GM23338 (cell line): ENCODE measurements around the gene FCER1G. TPM values are rescaled to one million over a fixed set of nuclear protein-coding genes. Genes with fewer than 3 reads are reported as not detected.

Source experiments
- ATAC-seq: fragments of 200-7000 bp; cut with Tn5 transposase; 3 replicates; pipeline ENCODE4 v1.9.1; 2020
- DNase-seq: peaks from one replicate; pipeline ENCODE4 v3.0.0-alpha.2; 2015; ENCODE audit warnings: low spot score
- H2AFZ ChIP-seq: fragments of 200-600 bp; sonication (generic); 2 replicates; pipeline ENCODE4 v1.8.0; 2016; ENCODE audit warnings: antibody characterized with exemption, mild to moderate bottlenecking, moderate library complexity
- H3F3A ChIP-seq: fragments of 200-600 bp; sonication (generic); replicated peaks from 2 replicates; pipeline ENCODE4 v1.8.0; 2017; ENCODE audit warnings: antibody characterized with exemption, mixed run types, low read depth
- H3K27ac ChIP-seq: fragments of 200-600 bp; sonication (generic); 2 replicates; pipeline ENCODE4 v1.6.1; 2016; ENCODE audit warnings: low read depth
- H3K27me3 ChIP-seq: fragments of 200-600 bp; sonication (generic); 2 replicates; pipeline ENCODE4 v1.8.0; 2016; ENCODE audit warnings: mild to moderate bottlenecking, mixed run types, moderate library complexity; ENCODE audit not compliant: insufficient read depth
- H3K36me3 ChIP-seq: fragments of 200-600 bp; sonication (generic); 2 replicates; pipeline ENCODE4 v1.8.0; 2016; ENCODE audit warnings: mild to moderate bottlenecking; ENCODE audit not compliant: insufficient read depth
- H3K4me1 ChIP-seq: fragments of 200-600 bp; sonication (generic); 2 replicates; pipeline ENCODE4 v1.8.0; 2016; ENCODE audit warnings: mild to moderate bottlenecking, moderate library complexity; ENCODE audit not compliant: insufficient read depth
- H3K4me2 ChIP-seq: fragments of 200-600 bp; sonication (generic); 2 replicates; pipeline ENCODE4 v1.7.1; 2017; ENCODE audit warnings: mixed run types
- H3K4me3 ChIP-seq: fragments of 200-600 bp; sonication (generic); 2 replicates; pipeline ENCODE4 v1.6.1; 2016; ENCODE audit warnings: mixed run types
- H3K79me2 ChIP-seq: fragments of 200-600 bp; sonication (generic); replicated peaks from 2 replicates; pipeline ENCODE4 v1.8.0; 2017; ENCODE audit warnings: mild to moderate bottlenecking; ENCODE audit not compliant: insufficient read depth
- H3K9me2 ChIP-seq: fragments of 200-600 bp; sonication (generic); 2 replicates; pipeline ENCODE4 v1.8.0; 2017; ENCODE audit not compliant: insufficient read depth
- H4K20me1 ChIP-seq: fragments of 200-600 bp; sonication (generic); replicated peaks from 2 replicates; pipeline ENCODE4 v1.8.0; 2017; ENCODE audit warnings: mild to moderate bottlenecking; ENCODE audit not compliant: insufficient read depth
- H3K27ac Mint-ChIP-seq: 2 replicates; pipeline ENCODE4 v1.8.0; 2020; ENCODE audit warnings: inconsistent platforms, mild to moderate bottlenecking, moderate library complexity, mixed read lengths
- H3K27me3 Mint-ChIP-seq: 3 replicates; pipeline ENCODE4 v1.8.0; 2022; ENCODE audit warnings: low read depth, mild to moderate bottlenecking, moderate library complexity, mixed read lengths, inconsistent platforms; ENCODE audit not compliant: insufficient read depth, poor library complexity
- H3K36me3 Mint-ChIP-seq: 3 replicates; pipeline ENCODE4 v1.8.0; 2021; ENCODE audit warnings: low read depth, mild to moderate bottlenecking, inconsistent platforms, moderate library complexity, mixed read lengths
- H3K4me1 Mint-ChIP-seq: 3 replicates; pipeline ENCODE4 v1.8.0; 2020; ENCODE audit warnings: mild to moderate bottlenecking, inconsistent platforms, mixed read lengths
- H3K4me3 Mint-ChIP-seq: 3 replicates; pipeline ENCODE4 v1.8.0; 2021; ENCODE audit warnings: moderate library complexity, mild to moderate bottlenecking, inconsistent platforms, mixed read lengths
- H3K9me3 Mint-ChIP-seq: 3 replicates; pipeline ENCODE4 v1.8.0; 2020; ENCODE audit warnings: moderate library complexity, mild to moderate bottlenecking, inconsistent platforms, mixed read lengths
- CREB1 ChIP-seq: fragments of 250-450 bp; sonication (Bioruptor Pico); IDR thresholded peaks from 2 replicates; pipeline ENCODE4 v1.5.0; 2020; ENCODE audit warnings: low read depth, mild to moderate bottlenecking, moderate library complexity
- ETS1 ChIP-seq: IDR thresholded peaks from 2 replicates; pipeline ENCODE4 v1.6.1; 2016; ENCODE audit warnings: antibody characterized with exemption
- EZH2 ChIP-seq: fragments of 200-600 bp; sonication (generic); IDR thresholded peaks from one replicate; pipeline ENCODE4 v1.8.0; 2017; ENCODE audit warnings: antibody characterized with exemption, mild to moderate bottlenecking, low read depth; ENCODE audit not compliant: unreplicated experiment
- EZH2phosphoT487 ChIP-seq: fragments of 200-600 bp; sonication (generic); IDR thresholded peaks from one replicate; pipeline ENCODE4 v1.8.1; 2018; ENCODE audit warnings: antibody characterized with exemption; ENCODE audit not compliant: unreplicated experiment
- JUNB ChIP-seq: IDR thresholded peaks from one replicate; pipeline ENCODE4 v1.6.1; 2016; ENCODE audit warnings: antibody characterized with exemption; ENCODE audit not compliant: unreplicated experiment
- NANOG ChIP-seq: IDR thresholded peaks from 2 replicates; pipeline ENCODE4 v1.6.1; 2016; ENCODE audit warnings: antibody characterized with exemption, borderline replicate concordance
- POLR2AphosphoS5 ChIP-seq: IDR thresholded peaks from 2 replicates; pipeline ENCODE4 v1.6.1; 2016; ENCODE audit warnings: antibody characterized with exemption, low read depth
- STAT1 ChIP-seq: IDR thresholded peaks from one replicate; pipeline ENCODE4 v1.6.1; 2016; ENCODE audit warnings: antibody characterized with exemption; ENCODE audit not compliant: unreplicated experiment
- ZNF114 ChIP-seq: fragments of 250-450 bp; sonication (Bioruptor Pico); IDR thresholded peaks from 2 replicates; pipeline ENCODE4 v1.5.0; 2020; ENCODE audit warnings: mild to moderate bottlenecking, moderate library complexity
- ZNF331 ChIP-seq: fragments of 250-450 bp; sonication (Bioruptor Pico); IDR thresholded peaks from 2 replicates; pipeline ENCODE4 v1.5.0; 2020; ENCODE audit warnings: low read depth, mild to moderate bottlenecking, moderate library complexity
- ZNF462 ChIP-seq: fragments of 250-450 bp; sonication (Bioruptor Pico); IDR thresholded peaks from 2 replicates; pipeline ENCODE4 v1.5.0; 2020; ENCODE audit warnings: mild to moderate bottlenecking, moderate library complexity
- polyA plus RNA-seq: library from polyadenylated mRNA; unstranded; fragments of >200 nt; fragmentation: Nextera tagmentation; extraction: Ambion mirVana; gene quantifications from 2 replicates; pipeline ENCODE4 v1.2.1, GENCODE V29; 2016
- total RNA-seq: library from RNA; depleted of rRNA; stranded (reverse); fragments of >200 nt; shearing (Covaris generic); gene quantifications from 2 replicates; pipeline ENCODE4 v1.2.3, GENCODE V29; 2014
- TF ChIP-seq, protein P1 (sequence below): IDR thresholded peaks from one replicate; pipeline ENCODE4 v1.6.1; 2018; ENCODE audit warnings: antibody characterized with exemption; ENCODE audit not compliant: unreplicated experiment
- TF ChIP-seq, protein P2 (sequence below), 2 experiments: fragments of 200-600 bp in 1 of 2; sonication (generic) in 1 of 2; conservative IDR thresholded peaks; 2 replicates each; pipeline versions ENCODE4 v1.5.1 to v1.6.1; 2016 to 2017; ENCODE audit warnings: antibody characterized with exemption in 2 of 2, low read depth in 2 of 2, mild to moderate bottlenecking in 2 of 2, moderate library complexity in 1 of 2

The FCER1G gene
- total and polyA plus RNA-seq, 2 experiments from 2014 or later = 1.1 TPM; not detected in 1

DNA sequence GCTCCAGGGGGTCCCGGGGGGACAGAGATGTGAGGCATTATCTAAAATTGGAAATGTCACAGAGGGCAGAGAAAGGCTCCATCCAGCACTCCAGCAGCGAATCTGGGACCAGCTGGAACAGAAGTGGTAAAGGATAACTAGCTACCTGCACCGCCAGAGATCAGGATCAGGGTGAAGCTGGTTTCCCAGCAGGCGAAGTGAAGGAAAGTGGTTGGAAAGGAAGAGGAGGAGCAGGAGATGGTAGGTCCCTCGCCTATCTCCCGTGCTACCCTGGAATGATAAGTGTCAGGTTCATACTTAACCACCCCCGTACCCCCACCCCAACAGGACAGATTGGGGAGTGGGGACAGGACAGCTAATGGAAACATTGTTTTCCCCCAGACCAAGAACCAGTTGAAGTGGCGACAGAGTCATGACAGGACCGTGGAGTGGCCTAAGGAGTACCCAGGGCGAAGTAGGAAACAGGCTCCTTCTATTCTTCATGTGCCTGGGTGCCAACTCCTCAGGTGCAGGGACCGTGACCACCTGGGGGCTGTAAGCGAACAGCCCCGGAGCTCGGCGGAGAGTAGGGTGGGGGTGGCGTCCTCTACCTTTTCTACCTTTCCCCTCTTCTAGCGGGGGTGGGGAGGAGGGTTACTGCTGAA is 38.5 kb upstream of the FCER1G start:
- peak overlapping the region; percentile 99 for H3K27ac Mint-ChIP-seq
- peak overlapping the region; percentile 100 for H3K4me2 ChIP-seq
- no peak overlapping the region for H3K27ac ChIP-seq
- DNase-seq = no peak
- peaks cover 40% of the 10 kb centered on the region for H3K36me3 Mint-ChIP-seq
- peaks cover 6% of the 10 kb centered on the region; the same call in 1 of the 2 replicates for H4K20me1 ChIP-seq
- H3K27me3 ChIP-seq = no peaks in the 10 kb centered on the region
- H3K36me3 ChIP-seq = peaks cover 17% of the 10 kb centered on the region
- H3K9me2 ChIP-seq = no peaks in the 10 kb centered on the region
- no peaks in the 10 kb centered on the region for H3F3A ChIP-seq
- peak overlapping the region; percentile 99 for H3K4me3 ChIP-seq
- TF ChIP-seq JUNB (no peak), ZNF331 (CRISPR knock-in tag) (no peak), NANOG (no peak), ZNF462 (CRISPR knock-in tag) (no peak), ZNF114 (no peak), ETS1 (no peak), POLR2AphosphoS5 (no peak), STAT1 (no peak), EZH2 (no peak), CREB1 (CRISPR knock-in tag) (no peak), EZH2phosphoT487 (no peak)
- TF ChIP-seq, protein P1, sequence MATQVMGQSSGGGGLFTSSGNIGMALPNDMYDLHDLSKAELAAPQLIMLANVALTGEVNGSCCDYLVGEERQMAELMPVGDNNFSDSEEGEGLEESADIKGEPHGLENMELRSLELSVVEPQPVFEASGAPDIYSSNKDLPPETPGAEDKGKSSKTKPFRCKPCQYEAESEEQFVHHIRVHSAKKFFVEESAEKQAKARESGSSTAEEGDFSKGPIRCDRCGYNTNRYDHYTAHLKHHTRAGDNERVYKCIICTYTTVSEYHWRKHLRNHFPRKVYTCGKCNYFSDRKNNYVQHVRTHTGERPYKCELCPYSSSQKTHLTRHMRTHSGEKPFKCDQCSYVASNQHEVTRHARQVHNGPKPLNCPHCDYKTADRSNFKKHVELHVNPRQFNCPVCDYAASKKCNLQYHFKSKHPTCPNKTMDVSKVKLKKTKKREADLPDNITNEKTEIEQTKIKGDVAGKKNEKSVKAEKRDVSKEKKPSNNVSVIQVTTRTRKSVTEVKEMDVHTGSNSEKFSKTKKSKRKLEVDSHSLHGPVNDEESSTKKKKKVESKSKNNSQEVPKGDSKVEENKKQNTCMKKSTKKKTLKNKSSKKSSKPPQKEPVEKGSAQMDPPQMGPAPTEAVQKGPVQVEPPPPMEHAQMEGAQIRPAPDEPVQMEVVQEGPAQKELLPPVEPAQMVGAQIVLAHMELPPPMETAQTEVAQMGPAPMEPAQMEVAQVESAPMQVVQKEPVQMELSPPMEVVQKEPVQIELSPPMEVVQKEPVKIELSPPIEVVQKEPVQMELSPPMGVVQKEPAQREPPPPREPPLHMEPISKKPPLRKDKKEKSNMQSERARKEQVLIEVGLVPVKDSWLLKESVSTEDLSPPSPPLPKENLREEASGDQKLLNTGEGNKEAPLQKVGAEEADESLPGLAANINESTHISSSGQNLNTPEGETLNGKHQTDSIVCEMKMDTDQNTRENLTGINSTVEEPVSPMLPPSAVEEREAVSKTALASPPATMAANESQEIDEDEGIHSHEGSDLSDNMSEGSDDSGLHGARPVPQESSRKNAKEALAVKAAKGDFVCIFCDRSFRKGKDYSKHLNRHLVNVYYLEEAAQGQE = no peak
- TF ChIP-seq, protein P2, sequence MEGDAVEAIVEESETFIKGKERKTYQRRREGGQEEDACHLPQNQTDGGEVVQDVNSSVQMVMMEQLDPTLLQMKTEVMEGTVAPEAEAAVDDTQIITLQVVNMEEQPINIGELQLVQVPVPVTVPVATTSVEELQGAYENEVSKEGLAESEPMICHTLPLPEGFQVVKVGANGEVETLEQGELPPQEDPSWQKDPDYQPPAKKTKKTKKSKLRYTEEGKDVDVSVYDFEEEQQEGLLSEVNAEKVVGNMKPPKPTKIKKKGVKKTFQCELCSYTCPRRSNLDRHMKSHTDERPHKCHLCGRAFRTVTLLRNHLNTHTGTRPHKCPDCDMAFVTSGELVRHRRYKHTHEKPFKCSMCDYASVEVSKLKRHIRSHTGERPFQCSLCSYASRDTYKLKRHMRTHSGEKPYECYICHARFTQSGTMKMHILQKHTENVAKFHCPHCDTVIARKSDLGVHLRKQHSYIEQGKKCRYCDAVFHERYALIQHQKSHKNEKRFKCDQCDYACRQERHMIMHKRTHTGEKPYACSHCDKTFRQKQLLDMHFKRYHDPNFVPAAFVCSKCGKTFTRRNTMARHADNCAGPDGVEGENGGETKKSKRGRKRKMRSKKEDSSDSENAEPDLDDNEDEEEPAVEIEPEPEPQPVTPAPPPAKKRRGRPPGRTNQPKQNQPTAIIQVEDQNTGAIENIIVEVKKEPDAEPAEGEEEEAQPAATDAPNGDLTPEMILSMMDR (conservative IDR thresholded peaks at IDR 0.05; ENCODE audit: low read depth in 2 of 2) = no peak
- H3K4me1 Mint-ChIP-seq = peaks cover 15% of the 10 kb centered on the region
- no peaks in the 10 kb centered on the region for H3K9me3 Mint-ChIP-seq
- peak overlapping the region; percentile 98 for H3K4me3 Mint-ChIP-seq
- peaks cover 15% of the 10 kb centered on the region; the same call in 1 of the 2 replicates for H3K4me1 ChIP-seq
- H3K27me3 Mint-ChIP-seq = peaks cover 4% of the 10 kb centered on the region
- H2AFZ ChIP-seq = peak overlapping the region; percentile 98
- ATAC-seq = peak; percentile 8; the same call in 1 of the 3 replicates
- H3K79me2 ChIP-seq = peaks cover 8% of the 10 kb centered on the region
